HepG2 (cell line): ENCODE measurements around the gene SERPINA3. TPM values are rescaled to one million over a fixed set of nuclear protein-coding genes. Genes with fewer than 3 reads are reported as not detected.

Experiments used
- ARID5B ChIP-seq: IDR thresholded peaks from 2 replicates; pipeline ENCODE4 v1.4.0; 2020; ENCODE audit warnings: mild to moderate bottlenecking, missing genetic modification reagents
- HMGXB4 ChIP-seq, 2 experiments: sonication (generic) in 1 of 2; formaldehyde crosslinking in 1 of 2; IDR thresholded peaks; 2 replicates each; pipeline versions ENCODE4 v1.4.0 to v1.6.1; 2018 to 2020; ENCODE audit warnings: missing genetic modification reagents in 2 of 2, borderline replicate concordance in 1 of 2, low read depth in 1 of 2, mild to moderate bottlenecking in 1 of 2, missing biosample characterization in 1 of 2
- MYPOP ChIP-seq: sonication (generic); formaldehyde crosslinking; IDR thresholded peaks from 2 replicates; pipeline ENCODE4 v1.8.1; 2023; ENCODE audit warnings: mild to moderate bottlenecking, moderate library complexity, missing genetic modification reagents
- NFAT5 ChIP-seq: sonication (generic); formaldehyde crosslinking; IDR thresholded peaks from 2 replicates; pipeline ENCODE4 v1.4.0; 2020; ENCODE audit warnings: missing genetic modification reagents
- PTBP1 ChIP-seq: fragments of 200-400 bp; formaldehyde crosslinking; IDR thresholded peaks from 2 replicates; pipeline ENCODE4 v1.6.1; 2018; ENCODE audit warnings: low read length, low read depth; ENCODE audit not compliant: poor library complexity, severe bottlenecking
- SAFB2 ChIP-seq: sonication (generic); formaldehyde crosslinking; IDR thresholded peaks from 2 replicates; pipeline ENCODE4 v1.5.1; 2020; ENCODE audit warnings: missing genetic modification reagents, low read depth, mild to moderate bottlenecking, borderline replicate concordance
- TAF1 ChIP-seq: sonication (generic); formaldehyde crosslinking; IDR thresholded peaks from 2 replicates; pipeline ENCODE4 v1.4.0; 2020; ENCODE audit warnings: missing genetic modification reagents
- ZFYVE20 ChIP-seq: sonication (generic); formaldehyde crosslinking; IDR thresholded peaks from 2 replicates; pipeline ENCODE4 v1.8.0; 2023; ENCODE audit warnings: low read depth, mild to moderate bottlenecking, moderate library complexity, missing genetic modification reagents, borderline replicate concordance
- ZNF180 ChIP-seq: sonication (generic); formaldehyde crosslinking; IDR thresholded peaks from 2 replicates; pipeline ENCODE4 v1.4.0; 2020; ENCODE audit warnings: low read depth, missing genetic modification reagents, borderline replicate concordance
- ZNF460 ChIP-seq: sonication (generic); formaldehyde crosslinking; IDR thresholded peaks from 2 replicates; pipeline ENCODE4 v1.5.1; 2020; ENCODE audit warnings: missing genetic modification reagents, mild to moderate bottlenecking, borderline replicate concordance
- ZNF768 ChIP-seq: sonication (generic); formaldehyde crosslinking; IDR thresholded peaks from 2 replicates; pipeline ENCODE4 v1.4.0; 2020; ENCODE audit warnings: missing genetic modification reagents
- ZSCAN22 ChIP-seq: sonication (generic); formaldehyde crosslinking; IDR thresholded peaks from 2 replicates; pipeline ENCODE4 v1.4.0; 2020; ENCODE audit warnings: mild to moderate bottlenecking, missing genetic modification reagents
- polyA plus RNA-seq, 8 experiments: library from polyadenylated mRNA; depleted of rRNA in 3 of 8; stranded (reverse) in 7 of 8; unstranded in 1 of 8; fragments of >200 nt; fragmentation: Illumina TruSeq in 4 of 8; extraction: Trizol in 4 of 8; gene quantifications; 2 replicates each; pipeline versions ENCODE4 v1.2.1 to v1.2.3, GENCODE V29; 2011 to 2016; ENCODE audit warnings: low read depth in 4 of 8, missing spikeins in 1 of 8, mixed read lengths in 1 of 8; ENCODE audit not compliant: insufficient read depth in 1 of 8
- total RNA-seq, 5 experiments: library from RNA; depleted of rRNA; stranded (reverse); fragments of >200 nt; fragmentation: Illumina TruSeq; extraction: Trizol; gene quantifications; 2 replicates each; pipeline ENCODE4 v1.2.3, GENCODE V29; 2016; ENCODE audit warnings: low read depth in 1 of 5

SERPINA3 gene
- total and polyA plus RNA-seq, 2 of the 13 experiments (the other 11 are each of a cell fraction or from before 2014, with no cell fraction given), result 825 to 2,200 TPM

GRCh38 chr14:94581127-94581999 is 30.8 kb upstream of the SERPINA3 start, which contains the start of gene SERPINA5 (continued):
- no peak for TF ChIP-seq ZSCAN22 (CRISPR knock-in tag)
- no peak for TF ChIP-seq SAFB2 (CRISPR knock-in tag)
- no peak for TF ChIP-seq ZFYVE20 (CRISPR knock-in tag)
- TF ChIP-seq ZNF180 (CRISPR knock-in tag), result no peak
- TF ChIP-seq HMGXB4 (CRISPR knock-in tag; IDR thresholded peaks at IDR 0.05; ENCODE audit: borderline replicate concordance in 1 of 2, low read depth in 1 of 2), result peak; percentile 52 to 58; a peak in 2 of 4 replicates
- peak; percentile 44; the same call in 1 of the 2 replicates for TF ChIP-seq MYPOP (CRISPR knock-in tag)
- TF ChIP-seq ARID5B, result peak; percentile 39
- no peak for TF ChIP-seq NFAT5 (CRISPR knock-in tag)
- TF ChIP-seq ZNF460 (CRISPR knock-in tag), result no peak
- TF ChIP-seq TAF1 (CRISPR knock-in tag), result peak; percentile 86
- peak; percentile 73 for TF ChIP-seq ZNF768 (CRISPR knock-in tag)
- no peak for TF ChIP-seq PTBP1
